HepG2 (cell line): ENCODE results near the gene DDX23. TPM values are rescaled to one million over a fixed set of nuclear protein-coding genes. Genes with fewer than 3 reads are reported as not detected.
A peak's percentile ranks its signal among the peaks of the same experiment; 100 is the strongest.

Experiments used
- ATAC-seq: fragments of 200-7000 bp; cut with Tn5 transposase; 3 replicates; pipeline ENCODE4 v1.9.1; 2020; ENCODE audit warnings: mild to moderate bottlenecking, moderate library complexity
- BruUV-seq: library from RNA; stranded (reverse); fragments of 400-500 nt; replicated peaks from 2 replicates; lab custom pipeline; 2021; lab: Mats Ljungman, UMichigan
- CTCF ChIA-PET: fragments of 300-600 bp; formaldehyde crosslinking; extraction: SDS; loops from one replicate; lab custom pipeline; 2021; ENCODE audit warnings: low total read pairs, inconsistent platforms, low intra/inter-chr PET ratio; lab: Yijun Ruan, JAX
- POLR2A ChIA-PET: fragments of 350-600 bp; sonication (Branson Sonifier 250); formaldehyde crosslinking; loops from one replicate; lab custom pipeline; 2020; ENCODE audit warnings: antibody characterized with exemption, inconsistent platforms; lab: Yijun Ruan, JAX
- DNase-seq: peaks from one replicate; pipeline ENCODE4 v3.0.0-alpha.2; 2015; ENCODE audit warnings: low spot score
- FAIRE-seq: peaks from 3 replicates; lab custom pipeline; 2011; peaks lifted over from hg19 to GRCh38; lab: Jason Lieb, UNC
- H2AFZ ChIP-seq: one replicate; pipeline ENCODE4 v1.6.1; 2011; ENCODE audit warnings: low read length, inconsistent platforms
- H3K27ac ChIP-seq: fragments of 300-600 bp; 3 replicates; pipeline ENCODE4 v1.8.0; 2011; ENCODE audit warnings: mixed run types, mild to moderate bottlenecking, mixed read lengths, low read length, inconsistent platforms; ENCODE audit not compliant: insufficient read depth; ENCODE audit errors: extremely low read length
- H3K27me3 ChIP-seq, 2 experiments: fragments of 200-600 bp in 1 of 2; 2 replicates in 1 of 2; 3 replicates in 1 of 2; pipeline versions ENCODE4 v1.6.0 to v1.8.0; 2011; ENCODE audit warnings: low read length in 2 of 2, mild to moderate bottlenecking in 2 of 2, moderate library complexity in 2 of 2, inconsistent platforms in 1 of 2; ENCODE audit not compliant: insufficient read depth in 2 of 2, control insufficient read depth in 1 of 2
- H3K36me3 ChIP-seq, 2 experiments: fragments of 200-600 bp in 1 of 2; replicated peaks in 1 of 2; 2 replicates in 1 of 2; 3 replicates in 1 of 2; pipeline versions ENCODE4 v1.5.1 to v1.8.0; 2011; ENCODE audit warnings: low read length in 2 of 2, inconsistent platforms in 1 of 2; ENCODE audit not compliant: insufficient read depth in 2 of 2, control insufficient read depth in 1 of 2
- H3K4me1 ChIP-seq: 2 replicates; pipeline ENCODE4 v1.5.1; 2012; ENCODE audit warnings: low read length, inconsistent platforms; ENCODE audit not compliant: insufficient read depth
- H3K4me2 ChIP-seq: 2 replicates; pipeline ENCODE4 v1.6.0; 2011; ENCODE audit warnings: low read depth, low read length, inconsistent platforms
- H3K4me3 ChIP-seq, 3 experiments: fragments of 200-600 bp in 1 of 3; sonication (generic), shearing (Covaris generic) in 1 of 3; replicated peaks in 1 of 3; 2 replicates each; pipeline ENCODE4 v1.5.1; 2011 to 2016; ENCODE audit warnings: low read length in 3 of 3, inconsistent platforms in 2 of 3, low read depth in 2 of 3, mild to moderate bottlenecking in 2 of 3, control low read depth in 1 of 3, mixed read lengths in 1 of 3; ENCODE audit not compliant: insufficient read depth in 1 of 3
- H3K79me2 ChIP-seq: one replicate; pipeline ENCODE4 v1.6.1; 2011; ENCODE audit warnings: low read length, inconsistent platforms; ENCODE audit not compliant: insufficient read depth
- H3K9ac ChIP-seq: 2 replicates; pipeline ENCODE4 v1.6.0; 2011; ENCODE audit warnings: mild to moderate bottlenecking, low read depth, low read length, inconsistent platforms; ENCODE audit not compliant: insufficient read depth
- H3K9me3 ChIP-seq: 2 replicates; pipeline ENCODE4 v1.5.1; 2012; ENCODE audit warnings: mild to moderate bottlenecking, low read length
- H4K20me1 ChIP-seq: 2 replicates; pipeline ENCODE4 v1.6.0; 2011; ENCODE audit warnings: inconsistent platforms, mild to moderate bottlenecking, low read length, moderate library complexity; ENCODE audit not compliant: insufficient read depth
- ERF ChIP-seq: IDR thresholded peaks from 2 replicates; pipeline ENCODE4 v1.6.1; 2018; ENCODE audit warnings: missing biosample characterization, missing genetic modification reagents
- FOSL2 ChIP-seq: sonication (generic); formaldehyde crosslinking; IDR thresholded peaks from 2 replicates; pipeline ENCODE4 v1.4.0; 2020; ENCODE audit warnings: missing genetic modification reagents
- HNF4A ChIP-seq: sonication (generic); formaldehyde crosslinking; IDR thresholded peaks from 2 replicates; pipeline ENCODE4 v1.4.0; 2020; ENCODE audit warnings: missing genetic modification reagents
- IRF2 ChIP-seq: IDR thresholded peaks from 2 replicates; pipeline ENCODE4 v1.6.1; 2018; ENCODE audit warnings: missing genetic modification reagents, missing compliant biosample characterization
- KLF12 ChIP-seq: sonication (generic); formaldehyde crosslinking; IDR thresholded peaks from 2 replicates; pipeline ENCODE4 v1.4.0; 2020; ENCODE audit warnings: missing genetic modification reagents, borderline replicate concordance
- MAFF ChIP-seq: IDR thresholded peaks from 2 replicates; pipeline ENCODE4 v1.6.1; 2011; ENCODE audit warnings: low read depth, low read length, improper control_type of control experiment
- REL ChIP-seq: sonication (generic); formaldehyde crosslinking; conservative IDR thresholded peaks from 2 replicates; pipeline ENCODE4 v1.8.0; 2022; ENCODE audit warnings: mild to moderate bottlenecking, missing genetic modification reagents, moderate library complexity
- SAP130 ChIP-seq: IDR thresholded peaks from 2 replicates; pipeline ENCODE4 v1.6.1; 2016; ENCODE audit warnings: low read depth
- WGBS: methylation state at CpG from one replicate; pipeline ENCODE4 v1.1.6; 2017; ENCODE audit warnings: low lambda C conversion rate; 5-methylcytosine and 5-hydroxymethylcytosine counted together
- in situ Hi-C: cut with HindIII; loops from 2 replicates; pipeline ENCODE4 v1.10.0; 2017; ENCODE audit warnings: low pct_unique_long_range_greater_than_20kb; ENCODE audit not compliant: extremely low pct_ligation_motif_present
- intact Hi-C: fragments of 100-400 bp; cut with micrococcal nuclease; formaldehyde crosslinking; loops from one replicate; pipeline ENCODE4 v1.10.0; 2022; ENCODE audit not compliant: unreplicated experiment
- polyA plus RNA-seq, 8 experiments: library from polyadenylated mRNA; depleted of rRNA in 3 of 8; stranded (reverse) in 7 of 8; unstranded in 1 of 8; fragments of >200 nt; fragmentation: Illumina TruSeq in 4 of 8; extraction: Trizol in 4 of 8; gene quantifications; 2 replicates each; pipeline versions ENCODE4 v1.2.1 to v1.2.3, GENCODE V29; 2011 to 2016; ENCODE audit warnings: low read depth in 4 of 8, missing spikeins in 1 of 8, mixed read lengths in 1 of 8; ENCODE audit not compliant: insufficient read depth in 1 of 8
- total RNA-seq, 5 experiments: library from RNA; depleted of rRNA; stranded (reverse); fragments of >200 nt; fragmentation: Illumina TruSeq; extraction: Trizol; gene quantifications; 2 replicates each; pipeline ENCODE4 v1.2.3, GENCODE V29; 2016; ENCODE audit warnings: low read depth in 1 of 5
- TF ChIP-seq, protein P1 (sequence below): sonication (generic); formaldehyde crosslinking; IDR thresholded peaks from 2 replicates; pipeline ENCODE4 v1.8.1; 2023; ENCODE audit warnings: missing genetic modification reagents, mild to moderate bottlenecking, borderline replicate concordance
- TF ChIP-seq, protein P2 (sequence below): sonication (generic); formaldehyde crosslinking; IDR thresholded peaks from 2 replicates; pipeline ENCODE4 v1.4.0; 2020; ENCODE audit warnings: missing genetic modification reagents, mild to moderate bottlenecking, borderline replicate concordance
- TF ChIP-seq, protein P3 (sequence below): sonication (generic); formaldehyde crosslinking; IDR thresholded peaks from 2 replicates; pipeline ENCODE4 v1.5.1; 2020; ENCODE audit warnings: mild to moderate bottlenecking, missing genetic modification reagents

DDX23 gene
- total and polyA plus RNA-seq, 2 of the 13 experiments (the other 11 are each of a cell fraction or from before 2014, with no cell fraction given), result 35.7 to 90.0 TPM

DNA sequence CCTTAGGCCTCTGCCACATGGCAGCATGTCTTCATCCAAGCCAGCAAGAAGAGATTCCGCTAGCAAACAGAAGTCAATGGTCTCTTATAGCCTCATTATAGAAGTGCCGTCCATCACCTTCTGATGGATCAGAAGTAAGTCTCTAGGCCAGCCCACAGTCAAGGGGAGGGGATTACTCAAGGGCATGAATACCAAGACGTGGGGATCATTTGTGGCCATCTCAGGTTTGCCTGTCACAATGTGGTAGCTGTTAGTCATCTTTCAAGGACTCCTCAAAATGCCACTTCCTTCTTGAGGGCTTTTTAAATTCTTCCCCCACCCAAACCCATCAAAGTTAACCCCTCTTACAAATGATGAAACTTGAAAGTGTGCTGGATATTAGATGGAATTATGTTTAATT, 55.0 kb downstream of the DDX23 start:
- Histone ChIP-seq H3K9me3 (no peaks in the 10 kb centered on the region), H3K4me2 (no peak overlapping the region), H3K36me3 (no peaks in the 10 kb centered on the region), H3K4me1 (peaks cover 20% of the 10 kb centered on the region), H3K9ac (no peak overlapping the region), H2AFZ (no peak overlapping the region), H3K27ac (no peak overlapping the region), H3K4me3 (no peak overlapping the region), H3K79me2 (no peaks in the 10 kb centered on the region), H3K27me3 (peaks cover 2 to 9% of the 10 kb centered on the region in 2 experiments; a peak in 2 of 5 replicates), H4K20me1 (no peaks in the 10 kb centered on the region)
- intact Hi-C loops, result loop anchor here (1.0 kb wide), 1 partner anchor 255 kb away; no protein-coding TSS in a partner anchor
- no peak for FAIRE-seq
- in situ Hi-C loops, result loop anchor here (5.0 kb wide), 1 partner anchor 45 kb away; no protein-coding TSS in a partner anchor
- POLR2A ChIA-PET, result no interaction called here
- WGBS, result 54% methylated on average over 3 of the region's 3 CpGs
- no peak for ATAC-seq
- no peak for DNase-seq
- CTCF ChIA-PET, result interaction anchor here (1.9 to 3.6 kb wide), 2 partner anchors 18 to 44 kb away, joined by 7 to 41 read pairs; no protein-coding TSS in a partner anchor
- no TSS peak for BruUV-seq
- TF ChIP-seq, protein P1, sequence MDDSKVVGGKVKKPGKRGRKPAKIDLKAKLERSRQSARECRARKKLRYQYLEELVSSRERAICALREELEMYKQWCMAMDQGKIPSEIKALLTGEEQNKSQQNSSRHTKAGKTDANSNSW (CRISPR knock-in tag), result no peak
- TF ChIP-seq, all 625 proteins: peak for 0

DNA sequence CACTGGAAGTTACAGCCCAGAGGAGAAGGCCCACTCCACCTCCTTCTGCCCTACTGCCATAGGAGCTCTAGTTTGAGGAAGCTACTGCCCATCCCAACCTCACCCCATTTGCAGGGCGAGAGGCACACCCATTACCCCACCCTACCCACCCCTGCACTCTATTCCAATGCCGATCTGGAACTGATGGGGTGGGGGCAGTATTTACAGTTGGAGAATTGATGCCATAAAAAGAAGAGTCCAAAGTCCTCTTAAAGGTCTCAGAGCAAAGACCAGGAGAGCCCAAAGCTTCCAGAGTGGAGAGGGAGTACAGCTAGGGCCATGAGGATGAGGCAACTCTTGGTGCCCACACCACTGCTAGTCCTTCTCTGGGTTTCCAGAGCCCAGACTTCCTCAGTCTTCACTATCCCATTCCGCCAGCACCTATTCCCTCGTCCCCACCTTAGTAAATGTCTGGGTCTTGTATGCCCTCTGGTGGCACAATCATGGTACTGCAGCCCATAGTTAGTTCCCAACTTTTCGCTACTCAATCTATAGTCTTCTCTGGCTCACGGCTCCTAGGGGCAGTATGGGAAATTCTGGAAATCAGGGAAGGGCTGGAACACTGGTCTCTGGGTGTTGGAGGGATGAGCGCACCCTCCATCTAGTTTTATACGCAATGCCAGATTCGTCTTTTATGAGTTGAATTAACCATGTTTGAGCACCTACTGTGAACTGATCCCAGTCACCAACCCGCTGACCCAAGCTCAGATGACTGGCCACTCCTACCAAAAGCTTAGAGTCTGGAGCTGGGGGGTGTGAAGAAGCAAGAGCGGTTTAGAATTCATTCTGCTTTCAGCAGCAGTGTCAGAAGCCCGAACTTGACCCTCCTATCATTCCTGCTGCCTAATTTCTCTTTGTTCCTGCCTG, 56.2 kb downstream of the DDX23 start:
- ATAC-seq, result peak; percentile 86
- ChIA-PET CTCF (interaction anchor here (1.3 to 3.6 kb wide), 3 partner anchors 19 to 254 kb away, joined by 5 to 41 read pairs (median 7); no protein-coding TSS in a partner anchor), POLR2A (interaction anchor here (0.9 kb wide), 1 partner anchor 43 kb away, joined by 3 read pairs; no protein-coding TSS in a partner anchor)
- BruUV-seq, result no TSS peak
- Histone ChIP-seq H3K36me3 (no peaks in the 10 kb centered on the region), H3K27ac (no peak overlapping the region), H3K27me3 (peaks cover 2 to 9% of the 10 kb centered on the region in 2 experiments; a peak in 2 of 5 replicates), H4K20me1 (no peaks in the 10 kb centered on the region), H3K9ac (no peak overlapping the region), H3K79me2 (no peaks in the 10 kb centered on the region), H3K4me3 (peak overlapping the region in 1 of 3 experiments; percentile 61; a peak in 2 of 6 replicates), H3K4me2 (peak overlapping the region; percentile 86), H3K9me3 (no peaks in the 10 kb centered on the region), H3K4me1 (peaks cover 20% of the 10 kb centered on the region), H2AFZ (no peak overlapping the region)
- in situ Hi-C loops (loop anchor here (5.0 kb wide), 1 partner anchor 44 kb away; no protein-coding TSS in a partner anchor), intact Hi-C loops (loop anchor here (1.0 kb wide), 2 partner anchors 43 to 254 kb away; no protein-coding TSS in a partner anchor)
- peak; percentile 91 for FAIRE-seq
- 3% methylated on average over 11 of the region's 12 CpGs for WGBS
- peak; percentile 67 for DNase-seq
- peak; percentile 56 for TF ChIP-seq HNF4A (CRISPR knock-in tag)
- no peak for TF ChIP-seq FOSL2 (CRISPR knock-in tag)
- no peak for TF ChIP-seq REL
- no peak for TF ChIP-seq ERF (CRISPR knock-in tag)
- TF ChIP-seq, protein P2, sequence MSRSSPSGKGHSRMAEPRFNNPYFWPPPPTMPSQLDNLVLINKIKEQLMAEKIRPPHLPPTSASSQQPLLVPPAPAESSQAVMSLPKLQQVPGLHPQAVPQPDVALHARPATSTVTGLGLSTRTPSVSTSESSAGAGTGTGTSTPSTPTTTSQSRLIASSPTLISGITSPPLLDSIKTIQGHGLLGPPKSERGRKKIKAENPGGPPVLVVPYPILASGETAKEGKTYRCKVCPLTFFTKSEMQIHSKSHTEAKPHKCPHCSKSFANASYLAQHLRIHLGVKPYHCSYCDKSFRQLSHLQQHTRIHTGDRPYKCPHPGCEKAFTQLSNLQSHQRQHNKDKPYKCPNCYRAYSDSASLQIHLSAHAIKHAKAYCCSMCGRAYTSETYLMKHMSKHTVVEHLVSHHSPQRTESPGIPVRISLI (CRISPR knock-in tag), result peak; percentile 83; the same call in 1 of the 2 replicates
- no peak for TF ChIP-seq KLF12 (CRISPR knock-in tag)
- TF ChIP-seq SAP130, result 0 out of 2 replicates have a peak, but pooled peaks have one; percentile 17
- TF ChIP-seq MAFF, result no peak
- TF ChIP-seq, protein P3, sequence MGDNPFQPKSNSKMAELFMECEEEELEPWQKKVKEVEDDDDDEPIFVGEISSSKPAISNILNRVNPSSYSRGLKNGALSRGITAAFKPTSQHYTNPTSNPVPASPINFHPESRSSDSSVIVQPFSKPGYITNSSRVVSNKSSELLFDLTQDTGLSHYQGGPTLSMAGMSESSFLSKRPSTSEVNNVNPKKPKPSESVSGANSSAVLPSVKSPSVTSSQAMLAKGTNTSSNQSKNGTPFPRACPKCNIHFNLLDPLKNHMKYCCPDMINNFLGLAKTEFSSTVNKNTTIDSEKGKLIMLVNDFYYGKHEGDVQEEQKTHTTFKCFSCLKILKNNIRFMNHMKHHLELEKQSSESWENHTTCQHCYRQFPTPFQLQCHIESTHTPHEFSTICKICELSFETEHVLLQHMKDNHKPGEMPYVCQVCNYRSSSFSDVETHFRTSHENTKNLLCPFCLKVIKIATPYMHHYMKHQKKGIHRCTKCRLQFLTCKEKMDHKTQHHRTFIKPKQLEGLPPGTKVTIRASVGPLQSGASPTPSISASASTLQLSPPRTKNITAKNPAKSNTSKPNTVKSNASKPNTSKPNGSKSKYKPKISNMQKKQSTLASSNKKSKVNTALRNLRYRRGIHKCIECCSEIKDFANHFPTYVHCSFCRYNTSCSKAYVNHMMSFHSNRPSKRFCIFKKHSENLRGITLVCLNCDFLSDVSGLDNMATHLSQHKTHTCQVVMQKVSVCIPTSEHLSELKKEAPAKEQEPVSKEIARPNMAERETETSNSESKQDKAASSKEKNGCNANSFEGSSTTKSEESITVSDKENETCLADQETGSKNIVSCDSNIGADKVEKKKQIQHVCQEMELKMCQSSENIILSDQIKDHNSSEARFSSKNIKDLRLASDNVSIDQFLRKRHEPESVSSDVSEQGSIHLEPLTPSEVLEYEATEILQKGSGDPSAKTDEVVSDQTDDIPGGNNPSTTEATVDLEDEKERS (CRISPR knock-in tag), result no peak
- TF ChIP-seq IRF2, result 0 out of 2 replicates have a peak, but pooled peaks have one; percentile 46
